ENCODE data around the gene GPRC5C.

DNA sequence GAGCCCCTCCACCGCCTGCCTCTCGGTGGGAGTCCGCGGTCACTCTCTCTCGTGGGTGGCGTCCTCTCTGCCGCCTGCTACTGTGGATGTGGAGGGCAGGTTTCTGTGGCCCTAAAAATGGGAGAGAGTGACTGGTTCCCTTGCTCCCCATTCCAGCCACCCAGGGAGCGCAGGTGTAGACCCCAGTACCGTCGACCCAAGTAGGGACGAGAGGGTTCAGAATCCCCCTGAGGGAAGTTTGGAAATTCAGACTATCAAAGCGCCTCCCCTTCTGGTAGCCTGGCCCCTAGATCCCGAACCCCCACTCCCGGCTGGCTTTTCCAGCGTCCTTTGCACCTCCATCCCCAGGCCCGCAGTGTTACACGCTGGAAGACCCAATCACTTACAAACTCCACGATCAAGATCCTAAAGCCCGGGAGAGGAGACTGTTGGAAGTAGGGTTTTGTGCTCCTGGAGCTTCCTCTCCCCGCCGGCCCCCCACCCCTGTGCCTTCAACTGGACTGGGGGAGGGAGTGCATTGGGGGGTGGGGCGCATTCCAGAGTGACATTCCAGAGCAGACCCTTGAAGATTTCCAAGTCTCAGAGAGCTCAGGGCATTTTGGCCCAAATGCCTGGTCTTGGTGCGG lies 991 bp downstream of the GPRC5C start:
- TF ChIP-seq, protein P1, sequence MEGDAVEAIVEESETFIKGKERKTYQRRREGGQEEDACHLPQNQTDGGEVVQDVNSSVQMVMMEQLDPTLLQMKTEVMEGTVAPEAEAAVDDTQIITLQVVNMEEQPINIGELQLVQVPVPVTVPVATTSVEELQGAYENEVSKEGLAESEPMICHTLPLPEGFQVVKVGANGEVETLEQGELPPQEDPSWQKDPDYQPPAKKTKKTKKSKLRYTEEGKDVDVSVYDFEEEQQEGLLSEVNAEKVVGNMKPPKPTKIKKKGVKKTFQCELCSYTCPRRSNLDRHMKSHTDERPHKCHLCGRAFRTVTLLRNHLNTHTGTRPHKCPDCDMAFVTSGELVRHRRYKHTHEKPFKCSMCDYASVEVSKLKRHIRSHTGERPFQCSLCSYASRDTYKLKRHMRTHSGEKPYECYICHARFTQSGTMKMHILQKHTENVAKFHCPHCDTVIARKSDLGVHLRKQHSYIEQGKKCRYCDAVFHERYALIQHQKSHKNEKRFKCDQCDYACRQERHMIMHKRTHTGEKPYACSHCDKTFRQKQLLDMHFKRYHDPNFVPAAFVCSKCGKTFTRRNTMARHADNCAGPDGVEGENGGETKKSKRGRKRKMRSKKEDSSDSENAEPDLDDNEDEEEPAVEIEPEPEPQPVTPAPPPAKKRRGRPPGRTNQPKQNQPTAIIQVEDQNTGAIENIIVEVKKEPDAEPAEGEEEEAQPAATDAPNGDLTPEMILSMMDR (IDR thresholded peaks at IDR 0.05), result no peak
- no peak for TF ChIP-seq POLR2AphosphoS5 (IDR thresholded peaks at IDR 0.05)
- TF ChIP-seq POLR2A (IDR thresholded peaks at IDR 0.05; ENCODE audit: low read depth), result no peak

All from esophagus muscularis mucosa (tissue), 3 donors.